Chondrocyte (in vitro differentiated cells): Measurements from ENCODE around the gene DUSP19. TPM values are rescaled to one million over a fixed set of nuclear protein-coding genes. Genes with fewer than 3 reads are reported as not detected.

Experiments
- DNase-seq: peaks from one replicate; pipeline ENCODE4 v3.0.0; 2021; ENCODE audit warnings: mixed read lengths, low spot score
- H3K27ac Mint-ChIP-seq: one replicate; pipeline ENCODE4 v1.8.0; 2021; ENCODE audit warnings: mild to moderate bottlenecking, moderate library complexity, mixed read lengths; ENCODE audit not compliant: unreplicated experiment
- H3K27me3 Mint-ChIP-seq: 2 replicates; pipeline ENCODE4 v1.8.0; 2021; ENCODE audit warnings: low read depth, mixed read lengths
- H3K36me3 Mint-ChIP-seq: 2 replicates; pipeline ENCODE4 v1.8.0; 2021; ENCODE audit warnings: low read depth, mixed read lengths
- H3K4me1 Mint-ChIP-seq: 2 replicates; pipeline ENCODE4 v1.8.0; 2021; ENCODE audit warnings: low read depth, mild to moderate bottlenecking, mixed read lengths
- H3K4me3 Mint-ChIP-seq: one replicate; pipeline ENCODE4 v1.8.0; 2021; ENCODE audit warnings: mild to moderate bottlenecking, moderate library complexity, mixed read lengths; ENCODE audit not compliant: unreplicated experiment
- H3K9me3 Mint-ChIP-seq: 2 replicates; pipeline ENCODE4 v1.8.0; 2021; ENCODE audit warnings: low read depth, mixed read lengths
- total RNA-seq: library from RNA; stranded (reverse); gene quantifications from 3 replicates; pipeline ENCODE4 v1.2.1, GENCODE V29; 2021
- TF ChIP-seq, protein P1 (sequence below): fragments of 200-600 bp; sonication (generic); IDR thresholded peaks from 2 replicates; pipeline ENCODE4 v1.5.0; 2021; ENCODE audit warnings: antibody characterized with exemption, mild to moderate bottlenecking, moderate library complexity

Gene DUSP19
- total RNA-seq, 1 donor from 2014 or later, result 4.1 TPM

DNA sequence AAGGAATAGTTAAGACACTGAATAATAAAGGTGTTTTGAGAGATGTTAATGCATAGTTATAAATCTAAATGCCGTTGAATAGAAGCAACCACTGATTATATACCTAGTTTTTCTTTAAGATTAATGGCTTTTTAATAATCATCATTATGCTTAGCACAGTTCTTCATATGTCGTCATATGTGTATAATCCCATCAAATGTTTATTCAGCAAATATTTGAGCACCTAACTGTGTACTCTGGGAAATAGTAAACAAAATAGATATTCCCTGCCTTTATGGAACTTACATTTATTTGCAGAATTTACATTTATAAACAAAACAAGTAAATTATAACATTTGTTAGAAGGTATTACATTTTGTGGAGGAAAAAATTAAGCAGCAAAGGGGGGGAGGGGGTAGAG is 55.5 kb downstream of the DUSP19 start:
- Mint-ChIP-seq H3K9me3 (no peaks in the 10 kb centered on the region), H3K27me3 (no peaks in the 10 kb centered on the region), H3K4me1 (no peaks in the 10 kb centered on the region), H3K36me3 (peaks cover 6% of the 10 kb centered on the region), H3K4me3 (no peak overlapping the region), H3K27ac (no peak overlapping the region)
- DNase-seq, result no peak
- TF ChIP-seq, protein P1, sequence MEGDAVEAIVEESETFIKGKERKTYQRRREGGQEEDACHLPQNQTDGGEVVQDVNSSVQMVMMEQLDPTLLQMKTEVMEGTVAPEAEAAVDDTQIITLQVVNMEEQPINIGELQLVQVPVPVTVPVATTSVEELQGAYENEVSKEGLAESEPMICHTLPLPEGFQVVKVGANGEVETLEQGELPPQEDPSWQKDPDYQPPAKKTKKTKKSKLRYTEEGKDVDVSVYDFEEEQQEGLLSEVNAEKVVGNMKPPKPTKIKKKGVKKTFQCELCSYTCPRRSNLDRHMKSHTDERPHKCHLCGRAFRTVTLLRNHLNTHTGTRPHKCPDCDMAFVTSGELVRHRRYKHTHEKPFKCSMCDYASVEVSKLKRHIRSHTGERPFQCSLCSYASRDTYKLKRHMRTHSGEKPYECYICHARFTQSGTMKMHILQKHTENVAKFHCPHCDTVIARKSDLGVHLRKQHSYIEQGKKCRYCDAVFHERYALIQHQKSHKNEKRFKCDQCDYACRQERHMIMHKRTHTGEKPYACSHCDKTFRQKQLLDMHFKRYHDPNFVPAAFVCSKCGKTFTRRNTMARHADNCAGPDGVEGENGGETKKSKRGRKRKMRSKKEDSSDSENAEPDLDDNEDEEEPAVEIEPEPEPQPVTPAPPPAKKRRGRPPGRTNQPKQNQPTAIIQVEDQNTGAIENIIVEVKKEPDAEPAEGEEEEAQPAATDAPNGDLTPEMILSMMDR, result no peak

DNA sequence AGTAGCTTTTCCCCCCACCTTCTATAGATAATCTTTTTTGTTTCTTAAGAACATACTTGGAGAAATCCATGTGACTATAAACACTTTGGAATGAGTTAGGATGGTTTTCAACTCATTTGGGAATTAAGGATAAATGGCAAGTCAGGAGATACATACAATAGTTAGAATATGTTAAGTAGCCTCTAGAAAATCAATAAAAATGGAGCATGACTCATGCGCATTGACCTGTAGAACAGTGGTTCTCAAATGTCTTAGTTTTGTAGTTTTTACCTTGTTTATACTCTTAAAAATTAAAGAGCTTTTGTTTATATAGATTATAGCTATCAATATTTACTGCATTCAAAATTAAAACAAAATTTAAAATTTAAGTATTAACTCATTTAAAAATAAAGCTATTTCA is 70.4 kb downstream of the DUSP19 start:
- Mint-ChIP-seq H3K36me3 (peaks cover 10% of the 10 kb centered on the region), H3K27ac (no peak overlapping the region), H3K4me3 (no peak overlapping the region), H3K27me3 (no peaks in the 10 kb centered on the region), H3K4me1 (peaks cover 9% of the 10 kb centered on the region), H3K9me3 (peaks cover 5% of the 10 kb centered on the region)
- no peak for DNase-seq
- TF ChIP-seq, protein P1, result no peak

DNA sequence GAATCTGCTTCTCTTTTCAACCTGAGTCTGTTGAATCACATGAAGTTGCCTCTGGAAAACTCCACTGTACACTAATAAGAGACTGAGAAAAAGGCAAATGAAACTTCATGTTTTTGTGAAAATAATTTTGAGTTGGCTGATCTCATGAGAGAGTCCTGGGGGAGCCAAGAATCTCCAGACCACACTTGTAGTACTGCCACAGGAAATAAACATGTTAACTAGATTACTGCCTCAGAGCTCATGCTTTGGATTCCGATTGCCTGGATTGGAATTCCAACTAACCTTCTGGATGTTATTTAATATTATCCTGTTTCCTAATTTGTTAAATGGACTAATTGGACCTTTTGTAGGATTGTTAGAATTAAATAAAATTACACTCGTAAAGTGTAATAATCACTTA is 70.9 kb downstream of the DUSP19 start:
- peaks cover 5% of the 10 kb centered on the region for H3K9me3 Mint-ChIP-seq
- peaks cover 9% of the 10 kb centered on the region for H3K4me1 Mint-ChIP-seq
- no peak for DNase-seq
- H3K27me3 Mint-ChIP-seq, result no peaks in the 10 kb centered on the region
- TF ChIP-seq, protein P1, result no peak
- H3K27ac Mint-ChIP-seq, result peak overlapping the region; percentile 78
- H3K36me3 Mint-ChIP-seq, result peaks cover 8% of the 10 kb centered on the region
- H3K4me3 Mint-ChIP-seq, result no peak overlapping the region

Other genes starting within 250 kb of the DUSP19 start
- gene FRZB, start 212.1 kb upstream of the DUSP19 start, total RNA-seq, result 13.8 to 31.6 TPM (median 15.0 TPM) in 3 replicates
- 164 to 189 TPM (median 186 TPM) in 3 replicates for gene NCKAP1, start 40.3 kb upstream of the DUSP19 start, total RNA-seq
- 7.5 to 9.8 TPM (median 8.5 TPM) in 3 replicates for gene NUP35, start 45.7 kb downstream of the DUSP19 start, total RNA-seq